Muscle of arm (tissue), 12 donors: ENCODE data around the gene RPL13A. TPM values are rescaled to one million over a fixed set of nuclear protein-coding genes. Genes with fewer than 3 reads are reported as not detected.
"Not testable (repeated sequence)": the region's sequence is repeated elsewhere in the genome, so short reads cannot be mapped to it uniquely, and the experiment has no call there.

Experiments used
- DNase-seq: peaks from one replicate; pipeline ENCODE4 v3.0.0-alpha.2; 2013
- polyA plus RNA-seq, 12 donors: library from polyadenylated mRNA; unstranded; fragments of 120-200 nt; gene quantifications; one replicate each; pipeline ENCODE4 v1.2.1, GENCODE V29; 2013; ENCODE audit not compliant: insufficient read length in 12 of 12

RPL13A gene
- polyA plus RNA-seq, 12 donors: 824 to 4,594 (median 3,921) TPM

GRCh38 chr19:49450405-49450804 lies 37.0 kb upstream of the RPL13A start:
- DNase-seq: no peak

- peak; percentile 97 for DNase-seq
Observed at GRCh38 chr19:49451430-49452181, 35.8 kb upstream of the RPL13A start, which contains the start of gene PIH1D1. Gene PIH1D1 (minus strand): TSS chr19:49451814. CDS start chr19:49451574, 240 bp downstream.

GRCh38 chr19:49453013-49453756 lies 34.2 kb upstream of the RPL13A start, which contains the start of gene ALDH16A1:
Gene ALDH16A1 (plus strand): TSS chr19:49453225. CDS start chr19:49453332, 107 bp downstream.
- peak; percentile 98 for DNase-seq

GRCh38 chr19:49453757-49454240 lies 33.6 kb upstream of the RPL13A start:
- DNase-seq: no peak

GRCh38 chr19:49455773-49456172 lies 31.6 kb upstream of the RPL13A start:
- peak; percentile 82 for DNase-seq

DNA sequence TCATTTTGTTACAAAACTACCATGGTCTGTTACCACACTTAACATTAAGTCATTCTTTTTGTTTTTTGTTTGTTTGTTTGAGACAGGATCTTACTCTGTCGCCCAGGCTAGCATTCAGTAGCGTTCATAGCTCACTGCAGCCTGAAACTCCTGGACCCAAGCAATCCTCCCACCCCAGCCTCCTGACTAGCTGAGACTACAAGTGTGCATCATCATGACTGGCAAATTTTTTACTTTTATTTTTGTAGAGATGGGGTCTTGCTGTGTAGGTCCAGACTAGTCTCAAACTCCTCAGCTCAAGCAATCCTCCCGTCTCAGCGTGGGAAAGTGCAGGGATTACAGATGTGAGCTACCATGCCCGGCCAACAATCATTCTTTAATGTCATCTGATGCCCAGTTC lies 31.1 kb upstream of the RPL13A start:
- no peak for DNase-seq

- no peak for DNase-seq
Observed at GRCh38 chr19:49458567-49458903, 28.9 kb upstream of the RPL13A start.

DNA sequence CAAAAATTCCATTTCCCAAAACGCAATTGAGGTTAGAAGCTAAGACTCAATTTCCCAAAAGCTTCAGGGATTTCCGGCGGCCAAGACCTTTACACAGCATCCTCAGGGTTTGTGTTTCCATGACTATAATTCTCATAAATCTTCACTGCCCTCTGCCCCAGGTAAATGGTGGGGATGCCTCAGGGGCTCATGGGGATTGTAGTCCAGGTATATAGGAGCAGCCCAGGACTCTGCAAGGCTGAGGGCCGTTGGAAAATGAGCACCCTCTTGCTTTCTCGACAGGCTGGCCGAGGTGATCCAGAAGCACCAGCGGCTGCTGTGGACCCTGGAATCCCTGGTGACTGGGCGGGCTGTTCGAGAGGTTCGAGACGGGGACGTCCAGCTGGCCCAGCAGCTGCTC lies 28.0 kb upstream of the RPL13A start:
- no peak for DNase-seq

GRCh38 chr19:49461130-49461529 lies 26.3 kb upstream of the RPL13A start:
- DNase-seq: not testable (repeated sequence)

DNA sequence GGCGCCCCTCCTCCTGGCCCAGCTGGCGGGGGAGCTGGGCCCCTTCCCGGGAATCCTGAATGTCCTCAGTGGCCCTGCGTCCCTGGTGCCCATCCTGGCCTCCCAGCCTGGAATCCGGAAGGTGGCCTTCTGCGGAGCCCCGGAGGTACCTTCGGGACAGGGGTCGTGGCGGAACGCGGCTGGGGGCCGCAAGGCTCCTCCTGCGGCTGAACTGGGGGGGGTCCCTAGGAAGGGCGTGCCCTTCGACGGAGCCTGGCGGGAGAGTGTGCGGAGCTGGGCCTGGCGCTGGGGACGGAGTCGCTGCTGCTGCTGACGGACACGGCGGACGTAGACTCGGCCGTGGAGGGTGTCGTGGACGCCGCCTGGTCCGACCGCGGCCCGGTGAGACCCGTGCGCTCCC lies 25.8 kb upstream of the RPL13A start:
- DNase-seq: no peak

GRCh38 chr19:49462492-49462891 lies 24.9 kb upstream of the RPL13A start:
- no peak for DNase-seq

DNA sequence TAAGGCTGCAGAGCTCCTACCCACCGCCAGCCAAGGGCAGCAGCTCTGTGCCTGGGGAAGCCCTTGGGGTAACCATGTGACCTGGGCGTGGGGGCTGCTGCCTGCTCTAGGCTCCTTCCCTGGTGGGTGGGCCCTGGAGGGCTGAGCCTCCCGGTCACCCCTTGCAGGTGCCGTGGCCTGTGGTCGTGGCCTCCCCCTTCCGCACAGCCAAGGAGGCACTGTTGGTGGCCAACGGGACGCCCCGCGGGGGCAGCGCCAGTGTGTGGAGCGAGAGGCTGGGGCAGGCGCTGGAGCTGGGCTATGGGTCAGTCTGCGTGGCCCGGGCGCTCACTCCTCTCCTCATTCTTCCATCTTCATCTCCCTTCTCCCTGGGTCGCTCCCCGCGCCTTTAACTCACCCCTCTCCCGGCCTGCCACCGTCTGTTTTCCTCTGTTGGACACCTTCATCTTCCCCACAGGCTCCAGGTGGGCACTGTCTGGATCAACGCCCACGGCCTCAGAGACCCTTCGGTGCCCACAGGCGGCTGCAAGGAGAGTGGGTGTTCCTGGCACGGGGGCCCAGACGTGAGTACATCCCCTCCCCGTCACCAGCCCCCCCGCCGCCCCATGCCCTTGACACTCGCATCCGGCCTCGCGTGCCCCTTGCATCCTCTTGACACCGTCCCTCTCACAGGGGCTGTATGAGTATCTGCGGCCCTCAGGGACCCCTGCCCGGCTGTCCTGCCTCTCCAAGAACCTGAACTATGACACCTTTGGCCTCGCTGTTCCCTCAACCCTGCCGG lies 23.3 kb upstream of the RPL13A start:
- no peak for DNase-seq

DNA sequence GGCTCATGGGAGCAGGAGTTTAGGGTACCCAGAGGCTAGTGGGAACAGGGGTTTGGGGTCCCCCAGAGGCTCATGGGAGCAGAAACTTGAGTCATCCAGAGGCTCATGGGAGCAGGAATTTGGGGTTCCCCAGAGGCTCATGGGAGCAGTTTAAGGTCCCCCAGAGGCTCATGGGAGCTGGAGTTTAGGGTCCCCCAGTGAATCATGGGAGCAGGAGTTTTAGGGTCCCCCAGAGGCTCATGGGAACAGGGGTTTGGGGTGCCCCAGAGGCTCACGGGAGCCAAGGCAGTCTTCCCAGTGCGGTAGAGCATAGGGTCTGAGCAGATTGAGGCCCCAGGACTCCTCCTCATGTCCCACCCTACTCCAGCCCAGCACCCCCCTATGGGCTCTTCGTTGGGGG lies 22.0 kb upstream of the RPL13A start:
- no peak for DNase-seq

GRCh38 chr19:49468199-49468598 lies 19.2 kb upstream of the RPL13A start:
- no peak for DNase-seq

DNA sequence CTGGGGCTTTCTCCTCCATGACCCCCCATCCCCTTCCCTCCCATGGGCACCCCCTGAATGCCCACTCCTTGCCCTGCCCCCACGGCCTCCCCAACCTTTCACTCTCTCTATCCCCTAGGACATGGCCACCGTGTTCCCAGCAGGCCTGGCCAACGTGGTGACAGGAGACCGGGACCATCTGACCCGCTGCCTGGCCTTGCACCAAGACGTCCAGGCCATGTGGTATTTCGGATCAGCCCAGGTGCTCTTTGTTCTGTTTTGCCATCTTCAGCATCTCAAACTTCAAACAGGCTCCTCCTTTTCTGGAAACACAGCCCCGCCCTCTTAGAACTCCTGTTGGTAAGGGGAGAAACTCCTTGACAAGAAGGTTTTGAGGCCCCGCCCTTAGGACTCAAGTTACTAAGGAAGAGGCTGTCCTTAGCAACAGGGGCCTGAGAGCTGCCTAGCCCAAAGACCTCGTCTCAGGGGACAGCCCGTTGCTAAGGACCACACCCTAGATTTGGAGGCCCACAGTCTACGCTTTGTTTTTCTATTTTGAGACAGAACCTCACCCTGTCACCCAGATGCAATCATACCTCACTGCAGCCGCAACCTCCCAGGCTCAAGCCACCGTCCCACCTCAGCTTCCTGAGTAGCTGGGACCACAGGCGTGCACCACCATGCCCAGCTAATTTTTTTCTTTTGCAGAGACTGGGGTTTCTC lies 18.5 kb upstream of the RPL13A start:
- peak; percentile 86 for DNase-seq

- no peak for DNase-seq
Observed at GRCh38 chr19:49469828-49470614, 17.4 kb upstream of the RPL13A start.

DNA sequence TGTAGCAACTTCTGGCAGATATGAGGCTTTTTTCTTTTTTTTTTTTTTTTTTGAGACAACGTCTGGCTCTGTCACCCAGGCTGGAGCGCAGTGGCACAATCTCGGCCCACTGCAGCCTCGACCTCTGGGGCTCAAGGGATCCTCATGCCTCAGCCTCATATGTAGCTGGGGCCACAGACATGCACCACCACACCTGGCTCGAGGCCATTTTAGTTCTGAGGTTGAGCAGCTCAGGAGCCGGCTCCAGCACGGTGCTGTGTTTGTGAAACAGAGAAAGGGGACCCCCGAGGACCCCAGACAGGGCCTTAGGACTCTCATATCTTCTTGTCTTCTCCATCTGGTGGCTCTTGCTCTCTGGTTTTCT lies 16.8 kb upstream of the RPL13A start:
- DNase-seq: no peak

- DNase-seq: no peak
Observed at GRCh38 chr19:49472936-49473335, 14.5 kb upstream of the RPL13A start.

DNA sequence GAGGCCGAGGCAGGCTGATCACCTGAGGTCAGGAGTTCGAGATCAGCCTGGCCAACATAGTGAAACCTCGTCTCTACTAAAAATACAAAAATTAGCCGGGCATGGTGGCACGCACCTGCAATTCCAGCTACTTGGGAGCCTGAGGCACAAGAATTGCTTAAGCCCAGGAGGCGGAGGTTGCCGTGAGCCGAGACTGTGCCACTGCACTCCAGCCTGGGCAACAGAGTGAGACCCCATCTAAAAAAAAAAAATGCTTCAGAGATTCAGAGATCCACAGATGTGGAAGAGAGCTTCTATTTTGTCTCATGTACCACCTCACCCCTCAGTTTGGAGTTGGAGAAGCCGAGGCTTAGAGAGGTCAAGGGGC lies 13.9 kb upstream of the RPL13A start:
- not testable (repeated sequence) for DNase-seq

DNA sequence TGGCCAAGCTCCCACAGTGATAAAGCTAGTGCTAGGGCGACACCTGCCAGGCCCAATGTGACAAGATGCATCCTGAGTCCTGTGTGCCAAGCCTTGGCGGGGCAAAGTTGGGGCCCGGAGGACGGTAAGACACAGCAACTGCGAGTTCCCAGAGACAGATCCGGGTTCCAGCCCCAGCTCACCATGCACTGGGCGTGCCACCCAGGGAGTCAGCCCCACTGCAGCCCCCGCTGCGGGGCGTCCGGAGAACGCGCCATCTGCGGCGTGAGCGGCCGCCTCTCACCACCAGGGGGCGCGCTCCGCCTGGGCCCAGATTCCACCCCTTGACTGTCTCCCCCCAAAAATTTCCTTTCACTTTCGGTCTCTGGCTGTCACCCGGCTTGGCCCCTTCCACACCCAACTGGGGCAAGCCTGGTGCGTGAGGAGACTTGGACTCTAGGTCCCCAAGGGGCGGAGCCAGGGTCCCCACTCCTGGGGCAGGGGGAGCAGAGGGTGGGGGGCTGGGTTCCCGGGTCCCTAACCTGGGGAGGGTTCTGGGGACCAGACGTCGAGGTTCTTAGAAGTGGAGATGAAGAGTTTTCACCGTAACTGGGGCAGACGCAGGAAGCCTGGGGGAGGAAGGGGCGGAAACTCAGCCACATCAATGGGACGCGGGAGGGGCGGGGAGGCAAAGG lies 13.4 kb upstream of the RPL13A start, which contains the start of gene FLT3LG:
Gene FLT3LG, plus strand, starts transcription at position 348 of the 674 bp plus-strand sequence. CDS start 425 bp downstream, outside the sequence.
- DNase-seq: peak; percentile 83
